Left ventricle myocardium inferior (tissue), 1 donor: ENCODE results near the gene CALHM3. TPM values are rescaled to one million over a fixed set of nuclear protein-coding genes. Genes with fewer than 3 reads are reported as not detected.

Source experiments
- DNase-seq: peaks from one replicate; pipeline ENCODE4 v3.0.0-alpha.2; 2020
- H3K27ac ChIP-seq: fragments of 200-600 bp; replicated peaks from 2 replicates; pipeline ENCODE4 v1.8.0; 2021
- H3K27me3 ChIP-seq: fragments of 200-600 bp; 2 replicates; pipeline ENCODE4 v1.8.0; 2021; ENCODE audit warnings: low read depth
- H3K36me3 ChIP-seq: fragments of 200-600 bp; 2 replicates; pipeline ENCODE4 v1.8.0; 2021
- H3K4me1 ChIP-seq: fragments of 200-600 bp; 2 replicates; pipeline ENCODE4 v1.8.0; 2021
- H3K4me3 ChIP-seq: fragments of 200-600 bp; 2 replicates; pipeline ENCODE4 v1.8.0; 2021; ENCODE audit warnings: mild to moderate bottlenecking, moderate library complexity
- H3K9me3 ChIP-seq: fragments of 200-600 bp; replicated peaks from 2 replicates; pipeline ENCODE4 v1.8.0; 2021
- intact Hi-C: fragments of 100-400 bp; cut with micrococcal nuclease; formaldehyde crosslinking; loops from one replicate; pipeline ENCODE4 v1.11.0; 2022
- total RNA-seq: library from RNA; stranded (reverse); fragmentation: NEBNext Ultra II Directional; extraction: Animal tissue kit (Norgen Biotek cat#: 25700); gene quantifications from one replicate; pipeline ENCODE4 v1.2.1, GENCODE V29; 2021
- TF ChIP-seq, protein P1 (sequence below): fragments of 200-600 bp; IDR thresholded peaks from 2 replicates; pipeline ENCODE4 v1.8.0; 2021; ENCODE audit warnings: antibody characterized with exemption, mild to moderate bottlenecking, borderline replicate concordance
- donor health status: DM: no; HTN: yes; CAD: no; lungs with severe emphysema.

The CALHM3 gene
- total RNA-seq, 1 donor from 2014 or later, result not detected

DNA sequence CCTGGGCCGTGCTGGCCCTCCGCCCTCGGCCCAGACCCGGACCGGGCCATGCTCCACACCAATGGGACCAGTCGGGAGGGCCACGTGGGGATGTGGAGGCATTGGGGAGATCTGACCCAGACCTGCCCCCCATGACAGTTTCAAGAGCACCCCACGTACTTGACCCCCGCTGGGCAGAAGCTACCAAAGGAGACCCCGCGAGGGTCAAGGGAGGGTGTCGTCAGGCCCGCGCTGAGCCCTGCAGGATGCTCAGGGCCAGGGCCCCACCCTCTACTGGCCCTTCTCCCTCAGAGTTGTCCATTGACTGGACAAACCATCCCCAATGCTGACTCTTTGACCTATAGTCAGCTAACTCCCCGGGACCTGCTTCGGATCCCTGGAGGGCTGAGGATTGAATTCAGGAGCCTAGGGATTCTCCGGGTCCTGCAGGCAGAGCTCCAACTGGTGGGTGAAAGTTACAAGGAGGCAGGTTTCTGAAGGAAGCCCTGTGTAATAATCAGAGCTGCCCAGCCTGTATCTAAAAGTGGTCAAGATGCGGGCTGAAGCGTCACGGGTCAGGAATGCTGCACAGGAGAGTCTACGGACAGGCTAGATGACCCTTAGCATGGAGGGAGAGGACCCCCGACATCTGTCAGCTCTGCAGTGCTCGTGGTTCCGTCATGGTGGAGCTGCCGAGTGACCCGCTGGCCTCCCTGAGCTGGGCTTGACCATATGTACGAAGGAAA, 26.4 kb downstream of the CALHM3 start:
- TF ChIP-seq, protein P1, sequence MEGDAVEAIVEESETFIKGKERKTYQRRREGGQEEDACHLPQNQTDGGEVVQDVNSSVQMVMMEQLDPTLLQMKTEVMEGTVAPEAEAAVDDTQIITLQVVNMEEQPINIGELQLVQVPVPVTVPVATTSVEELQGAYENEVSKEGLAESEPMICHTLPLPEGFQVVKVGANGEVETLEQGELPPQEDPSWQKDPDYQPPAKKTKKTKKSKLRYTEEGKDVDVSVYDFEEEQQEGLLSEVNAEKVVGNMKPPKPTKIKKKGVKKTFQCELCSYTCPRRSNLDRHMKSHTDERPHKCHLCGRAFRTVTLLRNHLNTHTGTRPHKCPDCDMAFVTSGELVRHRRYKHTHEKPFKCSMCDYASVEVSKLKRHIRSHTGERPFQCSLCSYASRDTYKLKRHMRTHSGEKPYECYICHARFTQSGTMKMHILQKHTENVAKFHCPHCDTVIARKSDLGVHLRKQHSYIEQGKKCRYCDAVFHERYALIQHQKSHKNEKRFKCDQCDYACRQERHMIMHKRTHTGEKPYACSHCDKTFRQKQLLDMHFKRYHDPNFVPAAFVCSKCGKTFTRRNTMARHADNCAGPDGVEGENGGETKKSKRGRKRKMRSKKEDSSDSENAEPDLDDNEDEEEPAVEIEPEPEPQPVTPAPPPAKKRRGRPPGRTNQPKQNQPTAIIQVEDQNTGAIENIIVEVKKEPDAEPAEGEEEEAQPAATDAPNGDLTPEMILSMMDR, result no peak
- Histone ChIP-seq H3K36me3 (peaks cover 30% of the 10 kb centered on the region), H3K9me3 (no peaks in the 10 kb centered on the region), H3K4me1 (peaks cover 49% of the 10 kb centered on the region), H3K27me3 (peaks cover 12% of the 10 kb centered on the region), H3K27ac (peak overlapping the region; percentile 94), H3K4me3 (peak overlapping the region; percentile 78)
- no peak for DNase-seq
- intact Hi-C loops, result no loop called here

DNA sequence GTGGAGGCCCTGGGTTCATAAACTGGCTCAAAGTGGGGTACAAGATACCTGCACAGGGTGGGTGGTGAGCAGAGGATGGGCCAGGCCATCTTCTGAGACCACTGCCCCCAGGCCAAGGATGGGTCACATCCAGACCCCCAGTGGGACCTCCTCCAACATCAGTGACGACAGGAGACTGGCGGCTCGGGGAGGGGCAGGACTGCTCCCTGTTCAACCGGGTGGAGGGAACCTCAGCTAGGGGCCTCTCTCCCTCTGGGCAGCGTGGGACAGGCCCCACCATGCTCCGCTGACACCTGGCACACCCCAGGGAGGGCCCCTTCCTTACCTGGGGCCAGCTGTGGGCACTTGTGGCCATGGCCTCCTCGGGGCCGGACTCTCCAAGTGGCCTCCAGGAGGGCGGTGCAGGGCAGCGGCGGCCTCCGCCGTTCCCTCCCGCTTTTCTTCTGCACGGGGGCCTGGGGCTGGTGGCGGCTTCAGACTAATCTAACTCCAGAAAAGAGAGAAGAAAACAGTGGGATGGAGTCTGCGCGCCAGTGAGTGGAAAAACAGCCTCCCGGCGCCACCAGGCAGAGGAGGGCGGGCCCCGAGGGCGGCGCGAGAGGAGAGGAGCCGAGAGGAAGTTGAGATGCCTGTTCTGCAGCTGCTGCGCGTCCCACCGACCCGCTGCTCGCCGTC, 27.1 kb downstream of the CALHM3 start, which contains the start of gene CALHM2:
CALHM2 (minus strand) TSS at position 540 of the 675 bp plus-strand sequence. CDS start 2,429 bp downstream, outside the sequence.
- TF ChIP-seq, protein P1, result no peak
- Histone ChIP-seq H3K9me3 (no peaks in the 10 kb centered on the region), H3K27me3 (peaks cover 12% of the 10 kb centered on the region), H3K36me3 (peaks cover 37% of the 10 kb centered on the region), H3K4me1 (peaks cover 56% of the 10 kb centered on the region), H3K4me3 (peak within 1 kb of the TSS; percentile 78), H3K27ac (peak within 1 kb of the TSS; percentile 94)
- DNase-seq, result peak; percentile 80
- intact Hi-C loops, result no loop called here

DNA sequence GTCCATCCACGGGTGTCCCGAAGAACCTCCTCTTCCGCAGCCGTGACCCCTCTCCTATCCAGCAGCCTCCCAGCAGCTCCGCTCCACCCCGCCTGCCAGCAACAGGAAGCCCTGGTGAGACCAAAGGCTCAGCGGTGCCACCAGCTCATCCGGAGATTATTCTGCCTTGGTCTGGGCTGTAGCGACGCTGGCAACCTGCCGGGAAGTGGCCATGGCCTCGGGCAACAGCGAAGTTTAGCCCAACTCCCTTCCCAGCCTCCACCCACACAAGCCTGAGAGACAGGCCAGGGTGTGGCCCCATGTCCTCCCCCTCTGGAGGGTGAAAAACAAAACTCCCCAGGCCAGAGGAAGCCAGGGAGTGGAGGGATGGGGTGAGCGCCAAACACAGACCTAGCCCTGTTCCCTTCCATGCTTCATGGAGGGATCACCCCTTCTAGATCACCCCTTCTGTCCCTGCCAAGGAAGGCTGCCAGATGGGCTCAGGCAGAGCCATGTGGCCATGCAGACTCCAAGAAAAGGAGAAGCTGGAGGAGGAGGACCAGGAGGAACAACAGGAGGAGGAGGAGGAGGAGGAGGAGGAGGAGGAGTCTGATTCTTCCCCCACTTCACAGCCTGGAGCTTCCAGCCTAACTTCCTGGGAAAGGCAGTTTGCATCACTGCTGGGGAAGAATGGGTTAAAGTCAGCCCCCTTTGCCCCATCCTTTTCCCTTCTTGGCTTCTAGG, 27.8 kb downstream of the CALHM3 start:
- Histone ChIP-seq H3K4me1 (peaks cover 63% of the 10 kb centered on the region), H3K27me3 (peaks cover 12% of the 10 kb centered on the region), H3K4me3 (peak overlapping the region; percentile 78), H3K36me3 (peaks cover 43% of the 10 kb centered on the region), H3K27ac (peak overlapping the region; percentile 94), H3K9me3 (no peaks in the 10 kb centered on the region)
- DNase-seq, result peak; percentile 77
- TF ChIP-seq, protein P1, result no peak
- intact Hi-C loops, result no loop called here

DNA sequence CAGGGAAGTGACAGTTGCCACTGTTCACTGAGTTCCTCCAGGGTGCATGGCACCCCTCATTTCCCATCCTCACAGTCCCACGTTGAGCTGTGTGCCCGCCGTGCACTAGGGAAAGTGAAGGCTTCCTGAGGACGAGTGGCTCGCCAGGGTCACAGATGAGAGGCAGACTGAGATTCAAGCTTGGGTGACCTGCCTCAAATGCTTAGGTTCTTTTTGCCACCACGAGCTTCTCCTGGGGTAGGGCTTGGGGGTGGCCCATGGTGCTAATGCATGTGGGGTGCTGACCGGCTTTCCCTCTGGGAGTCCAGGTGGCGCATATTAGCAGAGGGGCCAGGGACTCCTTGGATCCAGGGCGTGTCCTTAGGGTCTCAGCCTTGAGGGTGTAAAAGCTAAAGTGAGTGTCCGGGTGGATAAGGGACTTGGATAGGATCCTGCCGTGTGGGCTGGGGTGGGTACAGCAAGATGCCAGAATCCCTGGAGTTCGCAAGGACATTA, 28.8 kb downstream of the CALHM3 start:
- Histone ChIP-seq H3K27ac (peak overlapping the region; percentile 94), H3K9me3 (no peaks in the 10 kb centered on the region), H3K4me1 (peaks cover 73% of the 10 kb centered on the region), H3K4me3 (peak overlapping the region; percentile 78), H3K36me3 (peaks cover 50% of the 10 kb centered on the region), H3K27me3 (peaks cover 12% of the 10 kb centered on the region)
- intact Hi-C loops, result no loop called here
- DNase-seq, result no peak
- TF ChIP-seq, protein P1, result no peak
